ENCODE data around the gene RREB1. TPM values are rescaled to one million over a fixed set of nuclear protein-coding genes. Genes with fewer than 3 reads are reported as not detected.

The RREB1 gene
- total and polyA plus RNA-seq, 4 donors = 3.5 to 44.7 (median 17.8) TPM

DNA sequence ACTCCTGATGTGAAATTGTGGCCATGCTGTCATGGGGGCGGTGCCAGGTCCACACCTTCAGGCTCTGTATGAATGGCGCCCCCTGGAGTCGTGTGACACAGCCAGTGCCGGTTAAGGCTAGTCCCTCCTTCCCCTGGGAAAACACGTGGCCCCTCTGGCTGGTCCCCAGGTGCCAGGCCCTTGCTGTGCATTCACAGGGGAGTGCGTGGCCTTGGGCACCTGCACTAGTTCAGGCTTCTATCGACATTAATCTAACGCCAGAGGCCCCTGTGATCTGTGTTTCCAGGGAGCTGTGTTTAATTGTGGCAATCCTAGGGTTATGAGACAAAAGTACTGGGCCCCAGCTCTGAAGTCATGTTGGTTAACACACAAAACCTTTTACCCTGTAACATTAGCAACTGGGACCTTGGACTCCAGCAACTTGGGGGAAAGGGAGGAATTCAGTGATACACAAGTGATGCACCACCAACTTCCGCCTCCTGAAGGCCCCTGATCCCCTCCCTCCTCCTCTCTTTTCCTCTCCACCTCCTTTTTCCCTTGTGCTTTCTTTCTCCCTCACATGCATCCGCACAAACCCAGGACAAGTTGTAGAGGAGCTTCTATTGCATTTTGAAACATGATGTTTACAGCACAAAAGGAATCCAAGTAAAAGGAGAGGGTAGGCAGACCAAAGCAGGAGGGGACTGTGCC lies 131.3 kb downstream of the RREB1 start:
- Histone ChIP-seq H3K9me3 (ENCODE audit: control insufficient read depth, low read length) (no peaks in the 10 kb centered on the region), H3K36me3 (ENCODE audit: control insufficient read depth in 1 of 2, insufficient read depth in 2 of 2, low read length in 1 of 2) (peaks cover 0 to 2% of the 10 kb centered on the region in 2 donors), H3K4me3 (ENCODE audit: low read length in 2 of 2) (no peak overlapping the region), H3K4me1 (ENCODE audit: control insufficient read depth in 1 of 2, insufficient read depth in 2 of 2, low read length in 2 of 2) (no peaks in the 10 kb centered on the region), H3K27ac (ENCODE audit: low read depth in 1 of 2, low read length in 2 of 2) (no peak overlapping the region), H3K27me3 (ENCODE audit: control insufficient read depth in 1 of 2, insufficient read depth in 2 of 2, low read length in 1 of 2) (no peaks in the 10 kb centered on the region)
- 28% methylated on average over 10 of the region's 10 CpGs for WGBS, 2 donors
- peak; percentile 88 to 94 for DNase-seq
- ATAC-seq (ENCODE audit: low FRiP score) = peak; percentile 62
- intact Hi-C loops (cut with DNase I) = loop anchor here (5.0 kb wide), 1 partner anchor 132 kb away; the partner anchor contains the start of gene RREB1 (in 2 of the 2)

DNA sequence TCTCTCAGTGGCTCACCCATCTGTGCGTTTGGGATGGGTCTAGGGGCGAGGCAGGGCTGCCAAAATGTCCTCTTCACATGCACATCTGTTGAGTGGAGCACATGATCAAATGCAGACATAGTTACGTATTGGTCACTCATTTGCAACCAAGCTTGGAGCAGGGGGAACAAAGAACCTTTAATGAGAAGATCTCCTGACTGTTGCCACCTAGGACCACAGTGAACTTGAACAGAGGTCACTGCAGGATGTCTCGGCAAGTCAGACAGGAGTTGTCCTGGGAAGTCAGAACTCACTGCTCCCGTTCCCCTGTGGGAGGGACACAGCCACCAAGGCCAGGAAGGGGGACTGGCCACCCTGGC lies 131.8 kb downstream of the RREB1 start:
- Histone ChIP-seq H3K27ac (ENCODE audit: low read depth in 1 of 2, low read length in 2 of 2) (no peak overlapping the region), H3K4me3 (ENCODE audit: low read length in 2 of 2) (no peak overlapping the region), H3K4me1 (ENCODE audit: control insufficient read depth in 1 of 2, insufficient read depth in 2 of 2, low read length in 2 of 2) (no peaks in the 10 kb centered on the region), H3K27me3 (ENCODE audit: control insufficient read depth in 1 of 2, insufficient read depth in 2 of 2, low read length in 1 of 2) (no peaks in the 10 kb centered on the region), H3K9me3 (ENCODE audit: control insufficient read depth, low read length) (no peaks in the 10 kb centered on the region), H3K36me3 (ENCODE audit: control insufficient read depth in 1 of 2, insufficient read depth in 2 of 2, low read length in 1 of 2) (peaks cover 0 to 2% of the 10 kb centered on the region in 2 donors)
- intact Hi-C loops (cut with DNase I) = loop anchor here (5.0 kb wide), 1 partner anchor 132 kb away; the partner anchor contains the start of gene RREB1 (in 2 of the 2)
- DNase-seq (peak; percentile 21 to 45), ATAC-seq (ENCODE audit: low FRiP score) (no peak)
- 82 to 85% methylated on average over 5 of the region's 5 CpGs for WGBS, 2 donors

DNA sequence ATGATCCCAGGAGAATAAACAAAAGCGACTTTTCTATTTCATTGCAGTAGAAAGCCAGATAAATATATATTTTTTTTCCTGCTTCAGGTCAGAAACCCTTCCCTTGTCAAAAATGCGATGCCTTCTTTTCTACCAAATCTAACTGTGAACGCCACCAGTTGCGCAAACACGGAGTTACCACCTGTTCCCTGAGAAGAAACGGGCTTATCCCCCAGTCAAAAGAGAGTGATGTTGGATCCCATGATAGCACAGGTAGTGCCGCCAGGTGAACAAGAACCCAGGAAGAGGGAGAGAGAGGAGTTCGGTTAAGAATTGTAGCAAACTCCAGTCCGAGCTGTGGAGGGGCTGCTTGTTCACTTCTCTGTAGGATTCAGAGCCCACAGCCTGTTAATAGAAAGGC lies 132.6 kb downstream of the RREB1 start:
- DNase-seq = no peak
- no peak for ATAC-seq (ENCODE audit: low FRiP score)
- Histone ChIP-seq H3K4me3 (ENCODE audit: low read length in 2 of 2) (no peak overlapping the region), H3K27ac (ENCODE audit: low read depth in 1 of 2, low read length in 2 of 2) (no peak overlapping the region), H3K9me3 (ENCODE audit: control insufficient read depth, low read length) (no peaks in the 10 kb centered on the region), H3K4me1 (ENCODE audit: control insufficient read depth in 1 of 2, insufficient read depth in 2 of 2, low read length in 2 of 2) (no peaks in the 10 kb centered on the region), H3K36me3 (ENCODE audit: control insufficient read depth in 1 of 2, insufficient read depth in 2 of 2, low read length in 1 of 2) (peaks cover 0 to 2% of the 10 kb centered on the region in 2 donors), H3K27me3 (ENCODE audit: control insufficient read depth in 1 of 2, insufficient read depth in 2 of 2, low read length in 1 of 2) (no peaks in the 10 kb centered on the region)
- intact Hi-C loops (cut with DNase I) = loop anchor here (5.0 to 10.0 kb wide), 4 partner anchors 316 to 563 kb away; no protein-coding TSS in a partner anchor
- 93 to 97% methylated on average over 9 of the region's 9 CpGs for WGBS, 2 donors

DNA sequence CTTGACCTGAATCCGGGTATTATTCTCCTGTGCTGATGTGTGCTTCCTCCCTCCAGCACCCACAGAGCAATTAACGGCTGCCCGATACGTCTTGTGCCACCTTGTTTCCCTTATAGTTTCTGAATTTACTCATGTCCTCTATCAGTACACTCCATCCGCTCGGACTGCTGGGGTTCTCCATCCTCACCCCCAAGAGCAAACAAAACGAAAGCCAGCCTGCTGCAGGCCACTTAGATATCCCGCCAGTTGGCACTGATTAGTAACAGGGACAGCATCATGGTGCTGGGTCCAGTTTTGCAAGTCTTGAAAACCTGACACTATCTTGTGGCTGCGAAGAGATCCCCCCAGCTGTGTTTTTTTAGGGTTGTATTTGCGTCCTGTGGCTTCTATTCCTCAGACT lies 133.4 kb downstream of the RREB1 start:
- H3K9me3 ChIP-seq (ENCODE audit: control insufficient read depth, low read length) = no peaks in the 10 kb centered on the region
- DNase-seq = peak in 1 of 2 donors; percentile 31
- H3K4me3 ChIP-seq (ENCODE audit: low read length in 2 of 2) = no peak overlapping the region
- H3K27me3 ChIP-seq (ENCODE audit: control insufficient read depth in 1 of 2, insufficient read depth in 2 of 2, low read length in 1 of 2) = no peaks in the 10 kb centered on the region
- H3K4me1 ChIP-seq (ENCODE audit: control insufficient read depth in 1 of 2, insufficient read depth in 2 of 2, low read length in 2 of 2) = no peaks in the 10 kb centered on the region
- ATAC-seq (ENCODE audit: low FRiP score) = no peak
- 87 to 90% methylated on average over 10 of the region's 10 CpGs for WGBS, 2 donors
- H3K36me3 ChIP-seq (ENCODE audit: control insufficient read depth in 1 of 2, insufficient read depth in 2 of 2, low read length in 1 of 2) = peaks cover under 1 to 2% of the 10 kb centered on the region in 2 donors
- H3K27ac ChIP-seq (ENCODE audit: low read depth in 1 of 2, low read length in 2 of 2) = no peak overlapping the region
- intact Hi-C loops (cut with DNase I) = loop anchor here (5.0 to 10.0 kb wide), 4 partner anchors 316 to 564 kb away; no protein-coding TSS in a partner anchor

DNA sequence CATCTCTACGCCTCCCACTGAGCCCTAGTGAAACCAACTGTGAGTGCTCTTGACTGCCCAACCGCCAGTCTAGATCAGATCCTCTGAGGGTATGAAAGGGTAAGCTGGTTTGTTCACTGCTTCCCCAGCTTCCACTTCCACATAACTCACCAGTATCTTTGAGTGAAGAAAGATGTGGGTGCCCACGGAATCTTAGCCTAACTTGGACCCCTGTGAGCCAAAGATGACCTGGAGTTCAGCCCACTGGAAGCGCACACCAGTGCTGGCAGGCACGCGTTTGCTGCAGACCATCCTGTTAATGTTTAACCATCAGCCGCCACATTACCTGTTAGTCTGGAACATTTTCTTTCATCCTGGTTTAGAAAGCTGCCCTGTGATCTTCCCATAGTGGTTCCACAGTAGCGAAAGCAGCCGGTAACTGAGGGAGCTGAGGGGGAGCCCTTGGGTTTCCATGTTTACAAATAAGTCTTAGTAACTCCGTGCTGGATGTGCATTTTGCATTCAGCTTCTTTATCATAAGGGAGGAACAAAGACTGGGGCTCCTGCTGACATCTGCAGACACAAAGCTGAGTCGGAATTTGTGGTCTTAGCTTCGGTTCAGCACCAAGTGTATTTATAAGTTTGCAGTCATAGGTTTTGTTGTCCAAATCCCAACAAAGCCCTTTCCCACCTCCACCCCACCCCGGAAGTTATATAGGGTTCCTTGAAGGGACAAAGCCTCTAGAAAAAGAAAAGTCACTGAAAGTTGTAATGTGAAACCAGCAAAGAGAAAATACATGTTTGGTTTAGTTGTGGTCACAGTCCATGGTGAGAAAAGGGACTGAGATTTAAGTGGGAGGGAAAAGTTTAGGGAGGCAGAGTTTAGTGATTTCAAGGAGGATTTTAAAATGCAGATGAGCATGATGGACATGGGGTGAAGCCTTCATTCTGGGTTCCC lies 134.2 kb downstream of the RREB1 start:
- no peaks in the 10 kb centered on the region for H3K4me1 ChIP-seq (ENCODE audit: control insufficient read depth in 1 of 2, insufficient read depth in 2 of 2, low read length in 2 of 2)
- peaks cover 2 to 5% of the 10 kb centered on the region in 2 donors for H3K36me3 ChIP-seq (ENCODE audit: control insufficient read depth in 1 of 2, insufficient read depth in 2 of 2, low read length in 1 of 2)
- no peak overlapping the region for H3K27ac ChIP-seq (ENCODE audit: low read depth in 1 of 2, low read length in 2 of 2)
- intact Hi-C loops (cut with DNase I) = loop anchor here (5.0 to 10.0 kb wide), 4 partner anchors 317 to 565 kb away; no protein-coding TSS in a partner anchor
- H3K4me3 ChIP-seq (ENCODE audit: low read length in 2 of 2) = no peak overlapping the region
- DNase-seq (peak in 1 of 2 donors; percentile 25), ATAC-seq (ENCODE audit: low FRiP score) (no peak)
- WGBS, 2 donors = 63 to 68% methylated on average over 13 of the region's 13 CpGs
- no peaks in the 10 kb centered on the region for H3K27me3 ChIP-seq (ENCODE audit: control insufficient read depth in 1 of 2, insufficient read depth in 2 of 2, low read length in 1 of 2)
- no peaks in the 10 kb centered on the region for H3K9me3 ChIP-seq (ENCODE audit: control insufficient read depth, low read length)

DNA sequence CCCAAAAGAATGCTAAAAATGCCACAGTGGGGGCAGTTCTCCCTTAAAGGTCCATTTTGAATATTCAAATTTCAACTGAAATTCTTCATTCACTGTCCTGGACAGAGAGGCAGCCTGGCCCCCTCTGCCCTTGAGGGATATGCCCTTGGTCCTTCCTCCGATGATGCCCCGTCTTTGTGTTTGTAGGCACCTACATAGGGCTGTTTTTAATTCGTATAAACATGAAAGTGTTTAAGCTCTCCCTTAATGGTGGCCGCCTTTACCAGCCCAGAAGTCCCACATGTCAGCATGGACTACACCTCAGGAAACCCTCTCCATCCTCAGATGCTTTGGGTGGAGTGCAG lies 135.0 kb downstream of the RREB1 start:
- 84% methylated on average over 4 of the region's 4 CpGs for WGBS, 2 donors
- H3K4me1 ChIP-seq (ENCODE audit: control insufficient read depth in 1 of 2, insufficient read depth in 2 of 2, low read length in 2 of 2) = no peaks in the 10 kb centered on the region
- peaks cover 2 to 7% of the 10 kb centered on the region in 2 donors for H3K36me3 ChIP-seq (ENCODE audit: control insufficient read depth in 1 of 2, insufficient read depth in 2 of 2, low read length in 1 of 2)
- no peak overlapping the region for H3K27ac ChIP-seq (ENCODE audit: low read depth in 1 of 2, low read length in 2 of 2)
- intact Hi-C loops (cut with DNase I) = loop anchor here (5.0 to 10.0 kb wide), 4 partner anchors 318 to 566 kb away; no protein-coding TSS in a partner anchor
- DNase-seq = peak in 1 of 2 donors; percentile 35
- no peak overlapping the region for H3K4me3 ChIP-seq (ENCODE audit: low read length in 2 of 2)
- H3K27me3 ChIP-seq (ENCODE audit: control insufficient read depth in 1 of 2, insufficient read depth in 2 of 2, low read length in 1 of 2) = no peaks in the 10 kb centered on the region
- ATAC-seq (ENCODE audit: low FRiP score) = peak; percentile 2
- no peaks in the 10 kb centered on the region for H3K9me3 ChIP-seq (ENCODE audit: control insufficient read depth, low read length)

DNA sequence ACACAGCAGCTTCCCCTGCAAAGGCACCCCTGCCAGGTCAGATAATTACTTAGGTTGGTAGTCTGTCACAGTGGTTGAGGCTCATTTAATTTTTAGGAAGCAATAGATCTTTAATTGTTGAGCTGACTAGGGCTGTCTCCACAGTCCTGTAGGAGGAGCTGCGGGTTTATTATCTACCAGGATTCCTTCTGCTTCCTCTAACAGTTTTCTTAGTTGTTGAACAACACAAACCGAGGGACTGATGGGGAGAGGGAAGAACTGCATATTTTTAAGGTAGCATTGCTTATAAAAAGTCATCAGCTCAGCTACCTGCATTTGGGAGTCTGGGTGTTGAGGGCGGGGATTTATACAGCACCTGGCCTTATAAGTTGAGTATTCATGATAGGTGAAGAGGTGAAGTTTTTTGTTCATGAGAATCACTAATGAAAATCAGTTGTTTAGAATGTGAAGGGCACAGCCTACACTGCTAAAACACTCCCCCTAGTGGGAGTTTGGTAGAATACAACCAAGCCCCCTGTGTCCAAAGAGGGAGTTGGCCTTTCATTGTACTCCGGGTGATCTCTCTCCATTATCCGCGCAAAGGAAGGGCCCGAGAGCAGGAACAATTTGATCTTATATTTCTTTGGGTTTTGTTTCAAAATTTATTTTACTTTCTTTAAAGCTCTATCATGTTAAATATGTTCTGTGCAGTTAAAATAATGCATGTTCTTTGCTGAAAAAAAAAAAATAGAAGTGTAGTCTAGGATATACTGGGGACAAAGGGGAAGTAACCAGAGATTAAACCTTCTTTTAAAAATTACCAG lies 135.6 kb downstream of the RREB1 start:
- Histone ChIP-seq H3K4me1 (ENCODE audit: control insufficient read depth in 1 of 2, insufficient read depth in 2 of 2, low read length in 2 of 2) (no peaks in the 10 kb centered on the region), H3K36me3 (ENCODE audit: control insufficient read depth in 1 of 2, insufficient read depth in 2 of 2, low read length in 1 of 2) (peaks cover 2 to 8% of the 10 kb centered on the region in 2 donors), H3K27ac (ENCODE audit: low read depth in 1 of 2, low read length in 2 of 2) (no peak overlapping the region), H3K4me3 (ENCODE audit: low read length in 2 of 2) (no peak overlapping the region), H3K27me3 (ENCODE audit: control insufficient read depth in 1 of 2, insufficient read depth in 2 of 2, low read length in 1 of 2) (no peaks in the 10 kb centered on the region), H3K9me3 (ENCODE audit: control insufficient read depth, low read length) (no peaks in the 10 kb centered on the region)
- DNase-seq (peak in 1 of 2 donors; percentile 43), ATAC-seq (ENCODE audit: low FRiP score) (peak; percentile 81)
- WGBS, 2 donors = 11 to 13% methylated on average over 7 of the region's 7 CpGs
- intact Hi-C loops (cut with DNase I) = loop anchor here (5.0 to 10.0 kb wide), 4 partner anchors 319 to 566 kb away; no protein-coding TSS in a partner anchor

Measured in aorta (tissue), 5 donors.